NCI-H2107 (cell line): ENCODE data around the gene RING1.

ENCODE experiments used
- DNase-seq: peaks from one replicate; lab custom pipeline; 2025; lab: John Stamatoyannopoulos, UW

Gene RING1

GRCh38 chr6:33208091-33208967 is at the start of gene RING1:
TSS of gene RING1 (plus strand) at chr6:33208500. CDS start at chr6:33208823, 323 bp downstream.
- no peak for DNase-seq

- DNase-seq, result no peak
Observed at GRCh38 chr6:33160096-33160495, 48.2 kb upstream of the RING1 start.

- DNase-seq, result no peak
Observed at GRCh38 chr6:33160728-33161344, 47.5 kb upstream of the RING1 start.

DNA sequence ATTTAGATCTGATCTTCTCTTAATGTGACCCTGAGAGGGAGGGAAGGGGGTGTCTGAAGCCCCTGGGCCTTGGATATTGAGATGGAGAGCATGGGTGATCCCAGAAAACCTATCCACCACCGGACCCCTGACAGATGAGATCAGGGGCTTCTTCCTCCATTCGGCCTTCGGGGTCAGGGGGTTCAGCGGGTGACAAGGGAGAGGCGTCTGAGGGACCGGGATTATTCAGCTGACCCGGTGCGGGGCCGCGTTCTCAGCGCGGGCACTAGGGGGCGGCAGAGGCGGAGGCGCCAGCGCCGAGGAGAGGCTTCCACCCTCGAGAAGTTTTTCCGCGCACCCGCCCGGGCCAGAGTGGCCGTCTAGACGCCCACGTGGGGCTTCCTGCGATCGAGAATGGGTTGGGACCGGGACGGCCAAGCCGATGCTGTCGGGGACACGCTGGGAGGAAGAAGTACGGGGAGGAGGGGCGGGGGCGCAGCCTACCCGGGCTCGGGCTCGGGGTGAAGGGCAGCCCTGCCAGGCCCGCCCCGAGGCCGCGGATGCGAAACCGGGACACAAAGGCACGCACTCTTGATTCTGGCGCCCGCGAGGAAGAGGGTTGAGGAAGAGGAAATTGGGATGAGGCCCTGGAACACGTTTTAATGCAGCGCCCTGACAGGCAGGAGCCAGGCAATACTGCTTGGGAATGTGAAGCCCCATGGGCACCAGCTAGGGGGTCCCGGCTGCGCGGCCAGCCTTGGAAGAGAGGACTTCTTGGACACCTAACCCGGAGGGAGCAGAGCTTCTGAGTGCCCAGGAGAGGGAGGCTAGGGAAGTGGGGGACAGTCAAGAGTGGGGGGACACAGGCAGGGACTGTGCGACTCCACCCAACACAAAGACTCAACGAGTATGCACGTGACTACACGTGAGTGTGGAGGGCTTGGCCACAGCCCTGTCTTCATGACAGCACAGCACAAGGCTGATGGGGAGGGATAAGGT is 46.7 kb upstream of the RING1 start:
- no peak for DNase-seq

DNA sequence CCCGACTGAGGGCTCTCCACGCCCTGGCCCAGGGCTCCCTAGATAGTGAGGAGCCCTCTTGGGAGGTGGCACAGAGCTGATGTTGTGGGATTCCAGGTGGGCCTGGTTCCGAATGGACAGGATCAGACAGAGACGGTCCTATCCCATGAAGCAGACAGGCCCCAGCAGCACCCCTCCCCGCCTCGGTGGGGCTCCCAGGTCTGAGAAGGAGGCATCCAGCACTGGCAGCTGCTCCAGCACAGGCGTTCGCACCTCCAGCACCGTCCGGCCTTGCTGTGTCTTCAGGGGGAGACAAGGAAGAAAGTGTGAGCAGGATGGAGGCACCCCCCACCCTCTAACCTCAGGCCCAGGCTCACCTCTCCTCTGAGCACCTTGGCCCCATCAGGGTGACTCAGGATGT is 44.8 kb upstream of the RING1 start:
- DNase-seq, result no peak

DNA sequence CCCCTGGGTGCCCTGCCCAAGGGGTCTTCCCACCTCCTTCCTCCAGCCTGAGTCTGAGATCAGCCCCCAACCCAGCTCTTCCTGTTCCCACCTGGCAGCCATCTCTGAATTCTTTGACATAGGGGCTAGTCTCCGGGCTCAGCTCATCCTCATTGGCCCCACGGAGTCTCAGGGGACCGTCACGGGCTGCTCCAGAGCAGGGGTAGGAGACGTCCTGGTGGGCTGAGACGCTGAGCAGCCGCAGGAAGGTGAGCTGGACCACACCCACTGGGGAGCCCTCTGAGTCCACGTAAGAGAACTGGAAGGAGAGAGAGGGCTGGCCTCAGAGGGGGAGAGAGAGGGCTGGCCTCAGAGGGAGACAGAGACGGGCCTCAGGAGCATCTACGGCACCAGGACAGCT is 44.1 kb upstream of the RING1 start:
- DNase-seq, result no peak

DNA sequence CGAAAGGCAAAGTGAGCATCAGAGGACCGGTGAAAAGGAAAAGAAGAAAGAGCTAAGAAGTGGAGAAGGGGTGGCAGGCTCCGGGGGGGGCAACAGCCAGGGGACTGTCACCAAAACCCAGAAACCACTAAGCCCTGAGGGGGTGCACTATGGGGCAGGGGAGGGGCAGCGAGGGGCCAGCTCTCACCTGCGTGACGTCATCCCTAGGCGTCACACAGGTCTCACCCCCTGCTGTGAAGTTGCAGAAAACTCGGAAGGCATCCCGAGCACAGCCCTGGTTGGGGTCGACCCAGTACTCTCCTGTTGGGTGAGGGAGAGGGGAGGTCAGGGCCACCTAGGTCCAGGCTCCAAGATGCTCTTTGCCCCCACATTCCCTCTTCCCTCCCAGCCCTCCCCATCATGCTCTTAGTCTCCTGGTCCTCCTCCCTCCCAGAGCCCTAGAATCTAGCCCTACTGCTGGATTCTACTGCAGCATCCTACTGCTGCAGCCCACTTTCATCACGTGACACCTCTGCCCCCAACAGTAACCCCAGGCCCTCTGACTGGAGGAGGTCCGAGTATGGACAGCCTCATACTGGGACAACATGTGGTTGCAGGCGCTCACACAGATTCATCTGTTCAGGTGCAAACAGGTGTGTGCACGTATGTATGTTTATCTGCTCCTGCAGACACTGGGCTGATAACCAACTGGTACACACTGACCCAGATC is 43.5 kb upstream of the RING1 start:
- DNase-seq, result no peak

DNA sequence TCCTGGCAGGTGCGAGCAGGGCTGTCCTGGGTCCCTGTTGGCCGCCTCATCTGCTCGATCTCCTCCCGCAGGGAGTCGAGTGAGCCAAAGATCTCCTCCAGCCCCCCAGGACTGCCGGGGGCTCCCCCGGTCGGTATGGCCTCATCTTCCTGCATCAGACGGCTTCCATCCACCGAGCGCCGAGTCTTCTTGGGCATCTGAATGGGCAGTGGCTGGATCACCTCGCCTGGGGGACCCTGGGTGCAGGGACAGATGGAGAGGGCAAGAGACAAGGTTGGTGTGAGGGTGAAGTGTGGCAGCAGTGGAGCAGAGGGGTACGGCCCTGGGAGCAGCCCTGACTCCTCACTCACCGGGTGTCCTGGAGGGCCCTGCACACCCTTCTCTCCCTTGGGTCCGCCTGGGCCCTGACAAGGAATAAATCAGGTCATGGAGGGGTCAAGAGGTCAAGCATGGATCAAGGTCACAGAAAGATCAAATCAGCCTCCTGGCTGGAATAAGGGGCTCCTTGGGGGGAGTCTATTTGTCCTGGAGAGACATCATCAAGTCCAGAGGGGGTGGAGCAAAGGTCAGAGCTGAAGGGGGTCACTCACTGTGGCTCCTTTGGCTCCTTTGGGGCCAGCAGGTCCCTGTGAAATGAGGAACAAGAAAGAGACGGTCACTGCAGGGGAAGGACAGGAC is 42.6 kb upstream of the RING1 start:
- DNase-seq, result no peak

DNA sequence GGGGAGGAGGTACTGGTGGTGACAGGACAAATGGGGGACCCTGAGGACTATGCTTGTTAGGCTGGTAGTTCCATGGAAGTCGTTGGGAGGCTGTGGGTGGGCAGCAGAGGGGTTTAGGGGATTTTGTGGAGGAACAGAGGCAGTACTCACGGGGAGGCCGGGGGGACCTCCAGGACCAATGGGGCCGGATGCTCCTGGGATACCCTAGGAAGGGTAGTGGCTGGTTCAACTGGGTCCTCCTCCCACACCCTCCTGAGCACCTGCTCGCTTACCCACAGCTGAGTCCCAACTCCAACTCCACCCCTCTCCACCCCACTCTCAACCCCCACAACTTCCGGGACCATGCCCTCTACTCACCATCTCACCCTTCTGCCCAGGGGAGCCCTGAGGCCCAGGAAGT is 41.9 kb upstream of the RING1 start:
- no peak for DNase-seq

- no peak for DNase-seq
Observed at GRCh38 chr6:33166811-33167210, 41.5 kb upstream of the RING1 start.

DNA sequence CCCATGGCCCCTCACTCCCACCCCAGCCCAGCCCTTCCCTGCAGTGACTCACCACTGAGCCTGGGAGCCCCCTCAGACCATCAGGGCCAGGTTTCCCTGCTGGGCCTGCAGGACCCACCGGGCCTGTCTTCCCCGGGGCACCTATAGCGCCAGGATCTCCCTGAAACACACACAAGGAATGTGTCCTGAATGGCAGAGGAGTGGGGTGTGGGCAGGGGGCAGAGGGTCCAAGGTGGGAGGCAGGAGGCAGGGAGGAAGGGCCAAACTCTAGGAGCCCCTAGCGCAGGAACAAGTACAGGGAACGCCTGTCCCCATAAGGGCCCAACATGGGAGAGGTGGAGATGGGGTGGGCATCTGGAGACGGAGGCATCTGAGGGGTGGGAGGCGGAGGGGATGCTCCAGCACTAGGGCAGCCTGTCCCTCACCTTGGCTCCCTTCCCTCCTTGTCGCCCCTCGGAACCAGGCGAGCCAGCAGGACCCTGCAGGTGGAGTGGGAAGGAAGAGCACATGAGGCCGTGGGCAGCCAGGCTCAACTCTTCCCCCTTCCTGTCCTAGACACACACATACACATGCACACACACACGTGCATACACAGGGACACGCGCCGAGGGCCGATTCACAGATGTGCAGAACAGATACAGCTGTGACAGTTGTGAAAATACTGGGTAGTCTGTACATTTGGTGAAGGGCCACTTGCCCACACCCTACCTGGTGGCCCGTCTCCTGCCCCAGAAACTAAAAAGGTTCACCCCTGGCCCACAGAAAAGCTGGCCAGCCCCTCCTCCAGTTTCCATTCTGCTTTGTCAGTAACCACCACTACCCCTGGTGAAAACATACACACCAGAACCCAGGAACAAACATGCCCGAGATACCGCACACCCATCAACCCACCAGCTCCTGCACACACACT is 40.7 kb upstream of the RING1 start:
- no peak for DNase-seq

GRCh38 chr6:33168284-33168601 is 40.1 kb upstream of the RING1 start:
- DNase-seq, result no peak

- no peak for DNase-seq
Observed at GRCh38 chr6:33168639-33169038, 39.7 kb upstream of the RING1 start.

- no peak for DNase-seq
Observed at GRCh38 chr6:33169291-33170175, 38.8 kb upstream of the RING1 start.

GRCh38 chr6:33170176-33171015 is 37.9 kb upstream of the RING1 start:
- no peak for DNase-seq

DNA sequence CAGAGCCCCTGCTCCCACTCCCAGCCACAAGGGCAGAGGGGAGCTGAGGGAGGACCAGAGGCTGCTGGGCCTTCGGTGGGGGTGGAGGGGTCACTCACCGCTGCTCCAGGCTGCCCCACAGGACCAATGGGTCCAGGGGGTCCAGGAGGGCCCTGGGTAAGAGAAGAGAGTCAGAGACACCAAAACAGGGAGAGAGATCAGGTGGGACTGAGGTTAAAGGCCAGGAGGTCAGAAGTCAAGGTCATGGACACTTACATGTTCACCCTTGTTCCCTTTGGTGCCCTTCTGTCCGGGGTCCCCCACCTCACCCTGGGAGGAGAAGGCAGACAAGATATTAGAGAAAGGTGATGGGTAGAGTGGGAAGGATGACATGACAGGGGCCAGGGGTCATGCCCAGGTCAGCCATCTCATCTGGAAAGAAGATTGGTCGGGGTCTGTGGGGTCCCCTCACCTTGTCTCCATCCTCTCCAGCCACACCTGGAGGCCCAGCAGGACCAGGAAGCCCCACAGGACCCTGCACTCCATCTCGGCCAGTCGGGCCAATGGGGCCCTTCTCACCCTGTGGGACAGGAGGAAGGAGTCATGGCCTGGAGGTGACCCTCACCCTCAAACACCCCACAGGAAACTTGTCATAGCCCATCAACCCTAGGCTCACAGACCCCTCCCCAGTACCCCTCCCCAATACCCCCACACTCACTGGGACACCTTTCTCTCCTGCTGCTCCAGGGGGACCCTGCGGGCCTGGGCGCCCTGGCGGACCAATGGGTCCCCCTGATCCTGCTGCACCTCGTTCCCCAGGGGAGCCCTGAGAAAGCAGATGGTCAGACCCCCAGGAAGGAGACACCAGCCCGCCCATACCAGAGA is 37.1 kb upstream of the RING1 start:
- DNase-seq, result no peak
